GM12875 (cell line): Measurements from ENCODE around the gene AGTR2.
A peak's percentile ranks its signal among the peaks of the same experiment; 100 is the strongest.
"Not testable (repeated sequence)": the region's sequence is repeated elsewhere in the genome, so short reads cannot be mapped to it uniquely, and the experiment has no call there.

Experiments used
- H3K4me3 ChIP-seq: one replicate; pipeline ENCODE4 v1.5.1; 2011; ENCODE audit warnings: low read depth, low read length, control low read depth
- CTCF ChIP-seq: IDR thresholded peaks from 2 replicates; pipeline ENCODE4 v1.5.1; 2011; ENCODE audit warnings: low read depth, mild to moderate bottlenecking, control low read depth, inconsistent platforms, low read length, moderate library complexity, borderline replicate concordance; ENCODE audit not compliant: insufficient read depth

The AGTR2 gene

GRCh38 chrX:116198235-116198634, 27.7 kb downstream of the AGTR2 start:
- TF ChIP-seq CTCF, result no peak
- H3K4me3 ChIP-seq, result no peak overlapping the region

- peak; percentile 46; the same call in 1 of the 2 replicates for TF ChIP-seq CTCF
- H3K4me3 ChIP-seq, result no peak overlapping the region
These were observed 28.3 kb downstream of the AGTR2 start for GRCh38 chrX:116198810-116199209.

GRCh38 chrX:116204932-116205331, 34.4 kb downstream of the AGTR2 start:
- TF ChIP-seq CTCF, result peak; percentile 51; the same call in 1 of the 2 replicates
- no peak overlapping the region for H3K4me3 ChIP-seq

- H3K4me3 ChIP-seq, result no peak overlapping the region
- TF ChIP-seq CTCF, result no peak
These were observed 42.7 kb downstream of the AGTR2 start for GRCh38 chrX:116213262-116213661.

GRCh38 chrX:116217080-116217479, 46.5 kb downstream of the AGTR2 start:
- H3K4me3 ChIP-seq, result not testable (repeated sequence)
